Vagina (tissue), 2 donors: ENCODE measurements around the gene PTDSS2. TPM values are rescaled to one million over a fixed set of nuclear protein-coding genes. Genes with fewer than 3 reads are reported as not detected.
A peak's percentile ranks its signal among the peaks of the same experiment; 100 is the strongest.

Experiments used
- DNase-seq, 2 donors: peaks; one replicate each; pipeline ENCODE4 v3.0.0-alpha.2; 2017; ENCODE audit errors: extremely low spot score in 2 of 2
- H3K27ac ChIP-seq: fragments of 200-600 bp; sonication (generic); one replicate; pipeline ENCODE4 v1.5.1; 2019
- H3K27me3 ChIP-seq: fragments of 200-600 bp; sonication (generic); one replicate; pipeline ENCODE4 v1.5.1; 2019
- H3K36me3 ChIP-seq, 2 donors: fragments of 200-600 bp; sonication (generic); one replicate each; pipeline ENCODE4 v1.5.1; 2017 to 2019
- H3K4me1 ChIP-seq: fragments of 200-600 bp; sonication (generic); one replicate; pipeline ENCODE4 v1.5.1; 2019
- H3K4me3 ChIP-seq, 2 donors: fragments of 200-600 bp; sonication (generic); 1 replicate in 1 of 2; 2 replicates in 1 of 2; pipeline ENCODE4 v1.5.1; 2016 to 2019
- H3K9me3 ChIP-seq: fragments of 200-600 bp; sonication (generic); one replicate; pipeline ENCODE4 v1.5.1; 2019
- CTCF ChIP-seq, 3 experiments: fragments of 450-650 bp in 2 of 3; fragments of 200-600 bp in 1 of 3; sonication (generic) in 1 of 3; IDR thresholded peaks; one replicate each; pipeline ENCODE4 v1.5.1; 2017 to 2019; ENCODE audit warnings: antibody characterized with exemption in 3 of 3, mild to moderate bottlenecking in 2 of 3, moderate library complexity in 2 of 3
- POLR2A ChIP-seq, 2 donors: fragments of 450-650 bp; IDR thresholded peaks; one replicate each; pipeline ENCODE4 v1.6.1; 2017; ENCODE audit warnings: antibody characterized with exemption in 2 of 2, mild to moderate bottlenecking in 2 of 2, moderate library complexity in 2 of 2
- POLR2AphosphoS5 ChIP-seq, 2 donors: sonication (generic); formaldehyde crosslinking; IDR thresholded peaks; one replicate each; pipeline ENCODE4 v1.9.0; 2017; ENCODE audit warnings: antibody characterized with exemption in 2 of 2, mild to moderate bottlenecking in 2 of 2, low read depth in 1 of 2; ENCODE audit not compliant: insufficient read depth in 1 of 2
- intact Hi-C: fragments of 100-400 bp; cut with DNase I; formaldehyde crosslinking; loops from one replicate; pipeline ENCODE4 v1.15.1; 2023
- total RNA-seq: library from RNA; depleted of rRNA; stranded (reverse); fragments of >200 nt; gene quantifications from one replicate; pipeline ENCODE4 v1.2.3, GENCODE V29; 2016

Gene PTDSS2
- total RNA-seq, 1 donor from 2014 or later, result 36.1 TPM

- Histone ChIP-seq H3K9me3 (no peaks in the 10 kb centered on the region), H3K36me3 (peaks cover 0 to 29% of the 10 kb centered on the region in 2 donors), H3K27me3 (no peaks in the 10 kb centered on the region), H3K4me3 (no peak overlapping the region), H3K4me1 (peaks cover 44% of the 10 kb centered on the region), H3K27ac (no peak overlapping the region)
- no peak for DNase-seq
- intact Hi-C loops, result no loop called here
- TF ChIP-seq POLR2A (IDR thresholded peaks at IDR 0.05), result no peak
- no peak for TF ChIP-seq POLR2AphosphoS5 (IDR thresholded peaks at IDR 0.05; ENCODE audit: insufficient read depth in 1 of 2, low read depth in 1 of 2)
- no peak for TF ChIP-seq CTCF (IDR thresholded peaks at IDR 0.05)
Measured at GRCh38 chr11:532527-532985, 82.5 kb downstream of the PTDSS2 start.

- H3K27me3 ChIP-seq, result no peaks in the 10 kb centered on the region
- H3K27ac ChIP-seq, result no peak overlapping the region
- intact Hi-C loops, result no loop called here
- peaks cover 0 to 29% of the 10 kb centered on the region in 2 donors for H3K36me3 ChIP-seq
- no peak for DNase-seq
- TF ChIP-seq POLR2AphosphoS5 (IDR thresholded peaks at IDR 0.05; ENCODE audit: insufficient read depth in 1 of 2, low read depth in 1 of 2) (no peak), CTCF (IDR thresholded peaks at IDR 0.05) (no peak), POLR2A (IDR thresholded peaks at IDR 0.05) (no peak)
- H3K9me3 ChIP-seq, result no peaks in the 10 kb centered on the region
- H3K4me3 ChIP-seq, result no peak overlapping the region
- peaks cover 49% of the 10 kb centered on the region for H3K4me1 ChIP-seq
Measured at GRCh38 chr11:532986-533585, 83.0 kb downstream of the PTDSS2 start.

- peak overlapping the region; percentile 90 for H3K27ac ChIP-seq
- no peak for TF ChIP-seq CTCF (IDR thresholded peaks at IDR 0.05)
- TF ChIP-seq POLR2A (IDR thresholded peaks at IDR 0.05), result no peak
- no peak for TF ChIP-seq POLR2AphosphoS5 (IDR thresholded peaks at IDR 0.05; ENCODE audit: insufficient read depth in 1 of 2, low read depth in 1 of 2)
Measured at GRCh38 chr11:533586-534395, 83.7 kb downstream of the PTDSS2 start.

GRCh38 chr11:534396-535209 is 84.5 kb downstream of the PTDSS2 start:
- intact Hi-C loops, result no loop called here
- no peaks in the 10 kb centered on the region for H3K27me3 ChIP-seq
- no peaks in the 10 kb centered on the region for H3K9me3 ChIP-seq
- no peak for DNase-seq
- H3K36me3 ChIP-seq, result peaks cover 0 to 29% of the 10 kb centered on the region in 2 donors
- H3K4me3 ChIP-seq, result peak overlapping the region; percentile 61 to 91
- peak overlapping the region; percentile 90 for H3K27ac ChIP-seq
- TF ChIP-seq CTCF (IDR thresholded peaks at IDR 0.05), result no peak
- TF ChIP-seq POLR2AphosphoS5 (IDR thresholded peaks at IDR 0.05; ENCODE audit: insufficient read depth in 1 of 2, low read depth in 1 of 2), result peak; percentile 26 to 65
- peaks cover 49% of the 10 kb centered on the region for H3K4me1 ChIP-seq

More at GRCh38 chr11:533586-534395, 83.7 kb downstream of the PTDSS2 start:
- H3K4me1 ChIP-seq, result peaks cover 49% of the 10 kb centered on the region
- H3K27me3 ChIP-seq, result no peaks in the 10 kb centered on the region
- no peaks in the 10 kb centered on the region for H3K9me3 ChIP-seq
- no peak for DNase-seq
- peaks cover 0 to 29% of the 10 kb centered on the region in 2 donors for H3K36me3 ChIP-seq
- peak overlapping the region; percentile 61 to 91 for H3K4me3 ChIP-seq
- intact Hi-C loops, result no loop called here
